HG03575 (cell line): ENCODE results near the gene SERGEF.

Experiments used
- ATAC-seq: cut with Tn5 transposase; IDR thresholded peaks from one replicate; pipeline ENCODE4 v1.9.1; 2021; ENCODE audit not compliant: unreplicated experiment, insufficient number of reproducible peaks, low FRiP score; ENCODE audit errors: extremely low read depth

The SERGEF gene

GRCh38 chr11:17845431-17845881 lies 167.4 kb downstream of the SERGEF start:
- ATAC-seq = no peak

- ATAC-seq = no peak
These were observed 172.7 kb downstream of the SERGEF start for GRCh38 chr11:17840101-17840548.

GRCh38 chr11:17839450-17839849 lies 173.4 kb downstream of the SERGEF start:
- ATAC-seq = no peak

GRCh38 chr11:17838102-17838501 lies 174.7 kb downstream of the SERGEF start:
- no peak for ATAC-seq

GRCh38 chr11:17831883-17832282 lies 181.0 kb downstream of the SERGEF start:
- ATAC-seq = no peak

- ATAC-seq = no peak
These were observed 181.6 kb downstream of the SERGEF start for GRCh38 chr11:17831228-17831627.

- ATAC-seq = no peak
These were observed 184.5 kb downstream of the SERGEF start for GRCh38 chr11:17828311-17828751.

GRCh38 chr11:17827006-17827405 lies 185.8 kb downstream of the SERGEF start:
- ATAC-seq = no peak

GRCh38 chr11:17822401-17822781 lies 190.5 kb downstream of the SERGEF start:
- no peak for ATAC-seq

- no peak for ATAC-seq
These were observed 191.0 kb downstream of the SERGEF start for GRCh38 chr11:17821648-17822400.

GRCh38 chr11:17816232-17816931 lies 196.5 kb downstream of the SERGEF start:
- no peak for ATAC-seq

GRCh38 chr11:17814546-17814945 lies 198.3 kb downstream of the SERGEF start:
- ATAC-seq = no peak

GRCh38 chr11:17813391-17814059 lies 199.3 kb downstream of the SERGEF start:
- ATAC-seq = no peak

GRCh38 chr11:17812865-17813187 lies 200.0 kb downstream of the SERGEF start:
- ATAC-seq = no peak

- ATAC-seq = no peak
These were observed 200.6 kb downstream of the SERGEF start for GRCh38 chr11:17812091-17812864.

GRCh38 chr11:17811352-17811751 lies 201.5 kb downstream of the SERGEF start:
- ATAC-seq = no peak

GRCh38 chr11:17810746-17811145 lies 202.1 kb downstream of the SERGEF start:
- no peak for ATAC-seq

GRCh38 chr11:17810041-17810440 lies 202.8 kb downstream of the SERGEF start:
- no peak for ATAC-seq

- ATAC-seq = no peak
These were observed 205.8 kb downstream of the SERGEF start for GRCh38 chr11:17807034-17807433.
